ENCODE results near the gene ANKRD34A. TPM values are rescaled to one million over a fixed set of nuclear protein-coding genes. Genes with fewer than 3 reads are reported as not detected.

The ANKRD34A gene
- polyA plus RNA-seq, 1 experiment = 0.83 TPM

DNA sequence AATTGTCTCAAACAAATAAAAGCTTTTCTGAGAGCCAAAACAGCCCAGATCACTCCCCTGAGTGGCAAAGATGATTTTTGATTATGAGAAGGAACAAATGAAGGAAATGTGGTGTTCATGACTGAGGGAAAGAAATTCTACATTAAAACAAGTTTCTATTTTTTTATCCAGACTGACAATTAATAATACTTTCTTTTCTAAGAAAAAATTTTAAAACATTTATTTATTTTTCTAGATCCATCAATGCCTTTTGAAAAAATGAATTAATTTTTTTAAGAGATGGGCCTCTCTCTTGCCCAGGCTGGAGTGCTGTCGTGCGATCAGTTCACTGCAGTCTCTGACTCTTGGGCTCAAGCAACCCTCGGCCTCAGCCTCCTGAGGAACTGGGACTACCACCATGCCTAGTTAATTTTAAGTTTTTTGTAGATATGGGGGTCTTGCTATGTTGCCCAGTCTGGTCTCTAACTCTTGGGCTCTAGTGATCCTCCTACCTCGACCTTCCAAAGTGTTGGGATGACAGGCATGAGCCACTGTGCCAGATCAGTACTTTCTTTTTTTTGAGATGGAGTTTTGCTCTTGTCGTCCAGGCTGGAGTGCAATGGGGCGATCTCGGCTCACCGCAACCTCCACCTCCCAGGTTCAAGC, 43.2 kb upstream of the ANKRD34A start:
- Histone ChIP-seq H3K27me3 (ENCODE audit: control insufficient read depth, insufficient read depth, low read length) (no peaks in the 10 kb centered on the region), H3K27ac (ENCODE audit: low read depth, low read length) (no peak overlapping the region), H3K9me3 (ENCODE audit: control insufficient read depth, insufficient read depth, low read length) (no peaks in the 10 kb centered on the region), H3K4me3 (ENCODE audit: low read depth, low read length) (no peak overlapping the region)
- POLR2A ChIA-PET = interaction anchor here (0.6 to 2.0 kb wide), 3 partner anchors 11 to 149 kb away, joined by 3 to 5 read pairs (median 4); partner anchors contain the start of genes PIAS3 and TXNIP
- CTCF ChIA-PET = interaction anchor here (0.6 to 7.3 kb wide), 21 partner anchors 9 to 179 kb away, joined by 3 to 218 read pairs (median 5); partner anchors contain the start of genes ANKRD34A, HJV, NUDT17 and PIAS3
- DNase-seq (ENCODE audit: low read depth, low spot score) = no peak
- TF ChIP-seq, protein P1, sequence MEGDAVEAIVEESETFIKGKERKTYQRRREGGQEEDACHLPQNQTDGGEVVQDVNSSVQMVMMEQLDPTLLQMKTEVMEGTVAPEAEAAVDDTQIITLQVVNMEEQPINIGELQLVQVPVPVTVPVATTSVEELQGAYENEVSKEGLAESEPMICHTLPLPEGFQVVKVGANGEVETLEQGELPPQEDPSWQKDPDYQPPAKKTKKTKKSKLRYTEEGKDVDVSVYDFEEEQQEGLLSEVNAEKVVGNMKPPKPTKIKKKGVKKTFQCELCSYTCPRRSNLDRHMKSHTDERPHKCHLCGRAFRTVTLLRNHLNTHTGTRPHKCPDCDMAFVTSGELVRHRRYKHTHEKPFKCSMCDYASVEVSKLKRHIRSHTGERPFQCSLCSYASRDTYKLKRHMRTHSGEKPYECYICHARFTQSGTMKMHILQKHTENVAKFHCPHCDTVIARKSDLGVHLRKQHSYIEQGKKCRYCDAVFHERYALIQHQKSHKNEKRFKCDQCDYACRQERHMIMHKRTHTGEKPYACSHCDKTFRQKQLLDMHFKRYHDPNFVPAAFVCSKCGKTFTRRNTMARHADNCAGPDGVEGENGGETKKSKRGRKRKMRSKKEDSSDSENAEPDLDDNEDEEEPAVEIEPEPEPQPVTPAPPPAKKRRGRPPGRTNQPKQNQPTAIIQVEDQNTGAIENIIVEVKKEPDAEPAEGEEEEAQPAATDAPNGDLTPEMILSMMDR (IDR thresholded peaks at IDR 0.05; ENCODE audit: low read depth, low read length) = no peak

DNA sequence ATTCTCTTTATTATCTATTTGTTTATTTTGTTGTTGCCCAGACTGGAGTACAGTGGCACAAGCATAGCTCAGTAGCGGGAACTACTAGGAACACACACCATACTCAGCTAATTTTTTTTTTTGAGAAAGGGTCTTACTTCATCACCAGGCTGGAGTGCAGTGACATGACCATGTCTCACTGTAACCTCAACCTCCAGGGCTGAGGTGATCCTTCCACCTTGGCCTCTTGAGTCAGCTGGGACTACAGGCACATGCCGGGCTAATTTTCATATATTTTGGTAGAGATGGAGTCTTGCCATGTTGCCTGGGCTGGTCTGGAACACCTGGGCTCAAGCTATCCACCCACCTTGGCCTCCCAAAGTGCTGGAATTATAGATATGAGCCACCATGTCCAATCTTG, 37.3 kb upstream of the ANKRD34A start:
- Histone ChIP-seq H3K27ac (ENCODE audit: low read depth, low read length) (no peak overlapping the region), H3K4me3 (ENCODE audit: low read depth, low read length) (no peak overlapping the region), H3K27me3 (ENCODE audit: control insufficient read depth, insufficient read depth, low read length) (no peaks in the 10 kb centered on the region), H3K9me3 (ENCODE audit: control insufficient read depth, insufficient read depth, low read length) (no peaks in the 10 kb centered on the region)
- TF ChIP-seq, protein P1 (IDR thresholded peaks at IDR 0.05; ENCODE audit: low read depth, low read length) = no peak
- POLR2A ChIA-PET = no interaction called here
- no peak for DNase-seq (ENCODE audit: low read depth, low spot score)
- CTCF ChIA-PET = interaction anchor here (0.9 to 4.1 kb wide), 2 partner anchors 24 to 110 kb away, joined by 4 to 44 read pairs; no protein-coding TSS in a partner anchor

DNA sequence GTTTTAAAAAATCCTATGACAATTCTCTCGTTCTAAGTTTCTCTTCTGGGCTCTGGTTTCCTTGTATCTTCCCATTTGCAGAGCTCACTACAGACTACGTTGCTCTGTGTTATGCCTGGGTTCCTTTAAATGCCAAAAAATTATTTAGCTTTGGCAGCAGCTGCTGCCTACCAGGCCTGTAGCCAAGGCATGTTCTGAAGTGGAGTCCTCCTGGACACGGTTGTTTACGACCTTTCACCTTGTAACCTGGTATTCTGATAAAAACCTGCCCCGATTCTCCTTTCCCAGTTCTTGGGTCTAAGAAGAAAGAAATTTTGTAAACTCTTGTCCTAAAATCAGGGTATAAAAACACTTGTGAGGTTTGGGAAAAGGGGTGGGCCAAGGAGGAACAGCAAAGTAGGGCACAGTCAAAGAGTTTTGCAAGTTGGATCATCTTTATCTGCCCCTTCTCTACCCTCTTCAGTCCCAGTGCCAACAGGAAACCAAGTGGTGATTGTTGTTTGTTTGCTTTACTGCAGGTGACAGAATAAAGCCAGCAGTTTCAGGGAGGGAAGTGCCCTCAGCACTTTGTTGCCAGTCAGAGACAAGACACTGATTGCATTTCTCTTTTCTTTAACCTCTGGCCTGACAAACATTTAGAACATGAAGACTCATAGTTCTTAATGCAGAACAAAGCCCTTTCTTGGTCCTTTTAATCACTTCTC, 35.1 kb upstream of the ANKRD34A start:
- Histone ChIP-seq H3K27me3 (ENCODE audit: control insufficient read depth, insufficient read depth, low read length) (no peaks in the 10 kb centered on the region), H3K9me3 (ENCODE audit: control insufficient read depth, insufficient read depth, low read length) (no peaks in the 10 kb centered on the region), H3K4me3 (ENCODE audit: low read depth, low read length) (no peak overlapping the region), H3K27ac (ENCODE audit: low read depth, low read length) (no peak overlapping the region)
- no peak for DNase-seq (ENCODE audit: low read depth, low spot score)
- TF ChIP-seq, protein P1 (IDR thresholded peaks at IDR 0.05; ENCODE audit: low read depth, low read length) = no peak
- CTCF ChIA-PET = interaction anchor here (1.1 kb wide), 1 partner anchor 22 kb away, joined by 4 read pairs; no protein-coding TSS in a partner anchor
- POLR2A ChIA-PET = no interaction called here

DNA sequence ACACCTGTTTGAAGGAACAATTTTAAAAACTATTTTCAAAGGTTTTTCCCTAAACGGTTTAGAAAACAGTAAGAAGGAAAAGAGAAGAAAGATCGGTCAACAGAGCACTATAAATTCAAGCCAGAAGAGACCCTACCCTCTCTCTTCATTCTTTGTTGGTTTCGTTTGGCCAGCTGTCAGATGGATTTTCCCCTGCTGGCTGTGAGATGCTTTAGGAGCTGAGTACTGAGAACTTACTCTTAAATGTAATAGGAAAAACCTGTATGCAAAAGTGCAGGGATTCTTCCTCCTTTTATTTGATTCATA, 33.3 kb upstream of the ANKRD34A start:
- Histone ChIP-seq H3K27ac (ENCODE audit: low read depth, low read length) (no peak overlapping the region), H3K9me3 (ENCODE audit: control insufficient read depth, insufficient read depth, low read length) (no peaks in the 10 kb centered on the region), H3K27me3 (ENCODE audit: control insufficient read depth, insufficient read depth, low read length) (no peaks in the 10 kb centered on the region), H3K4me3 (ENCODE audit: low read depth, low read length) (no peak overlapping the region)
- TF ChIP-seq, protein P1 (IDR thresholded peaks at IDR 0.05; ENCODE audit: low read depth, low read length) = no peak
- DNase-seq (ENCODE audit: low read depth, low spot score) = no peak
- POLR2A ChIA-PET = interaction anchor here (2.4 kb wide), 1 partner anchor 19 kb away, joined by 8 read pairs; no protein-coding TSS in a partner anchor
- CTCF ChIA-PET = interaction anchor here (1.5 kb wide), 2 partner anchors 9 to 20 kb away, joined by 12 to 15 read pairs; no protein-coding TSS in a partner anchor

All from AG04450 (cell line).